NCI-H2171 (cell line): Measurements from ENCODE around the gene NDUFA8.

Source experiments
- DNase-seq: peaks from one replicate; lab custom pipeline; 2025; lab: John Stamatoyannopoulos, UW

NDUFA8 gene

DNA sequence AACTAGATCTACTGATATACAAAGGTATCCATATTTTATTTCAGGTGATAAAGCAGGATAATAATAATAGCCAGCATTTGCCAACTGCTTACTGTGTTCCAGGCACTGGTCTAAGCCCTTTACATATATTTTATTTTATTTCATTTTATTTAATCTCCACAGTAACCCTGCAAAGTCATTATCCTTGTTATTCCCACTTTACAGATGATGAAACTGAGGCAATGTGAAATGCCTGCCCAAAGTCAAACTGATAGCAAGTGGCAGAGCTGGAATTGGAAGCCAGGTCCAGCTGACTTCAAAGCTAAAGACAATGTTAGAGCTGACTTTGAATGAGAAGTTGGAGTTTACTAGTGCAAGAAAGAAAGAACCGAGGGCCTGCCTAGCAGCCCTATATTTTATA, 25.0 kb upstream of the NDUFA8 start:
- no peak for DNase-seq

DNA sequence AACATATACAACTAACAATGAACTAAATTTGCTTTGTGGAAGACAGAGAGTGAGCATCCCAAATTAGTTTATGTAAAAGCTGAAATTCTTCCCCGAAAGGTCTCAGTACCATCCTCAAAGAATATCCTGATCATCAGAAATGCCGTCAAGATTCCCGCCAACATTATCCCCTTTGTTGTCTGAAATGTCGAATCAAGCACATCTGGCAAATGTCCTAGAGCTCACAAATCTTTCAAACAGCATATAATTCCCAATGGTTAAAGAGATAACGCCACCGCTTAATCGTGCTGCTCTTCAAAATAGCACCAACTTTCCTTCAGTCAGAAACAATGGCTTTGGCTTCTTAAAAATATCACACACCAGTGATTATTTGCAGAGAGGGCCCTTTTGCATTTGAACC, 23.9 kb upstream of the NDUFA8 start:
- no peak for DNase-seq

GRCh38 chr9:122180633-122181032, 21.1 kb upstream of the NDUFA8 start:
- no peak for DNase-seq

GRCh38 chr9:122179690-122180074, 20.1 kb upstream of the NDUFA8 start:
- DNase-seq = no peak

- no peak for DNase-seq
Observed at GRCh38 chr9:122179054-122179689, 19.6 kb upstream of the NDUFA8 start.

DNA sequence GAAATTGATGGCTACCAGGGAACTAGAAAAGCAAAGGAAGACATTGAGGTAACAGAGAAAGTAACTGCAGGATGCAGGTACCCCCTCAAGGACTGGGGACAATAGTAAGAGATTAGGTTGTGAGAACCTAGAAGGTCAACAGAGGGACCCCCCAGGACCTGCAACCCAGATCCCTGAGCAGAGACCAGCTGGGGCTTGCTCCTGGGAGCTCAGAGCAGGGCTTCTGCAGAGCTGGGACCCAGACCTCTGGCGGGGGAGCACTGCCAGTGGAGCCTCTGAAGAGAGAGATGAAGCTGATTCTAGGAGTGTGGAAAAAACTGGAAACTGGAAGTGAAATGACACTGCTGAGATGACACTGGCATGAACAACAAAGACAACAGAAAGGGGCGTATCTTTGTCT, 17.3 kb upstream of the NDUFA8 start:
- DNase-seq = no peak

DNA sequence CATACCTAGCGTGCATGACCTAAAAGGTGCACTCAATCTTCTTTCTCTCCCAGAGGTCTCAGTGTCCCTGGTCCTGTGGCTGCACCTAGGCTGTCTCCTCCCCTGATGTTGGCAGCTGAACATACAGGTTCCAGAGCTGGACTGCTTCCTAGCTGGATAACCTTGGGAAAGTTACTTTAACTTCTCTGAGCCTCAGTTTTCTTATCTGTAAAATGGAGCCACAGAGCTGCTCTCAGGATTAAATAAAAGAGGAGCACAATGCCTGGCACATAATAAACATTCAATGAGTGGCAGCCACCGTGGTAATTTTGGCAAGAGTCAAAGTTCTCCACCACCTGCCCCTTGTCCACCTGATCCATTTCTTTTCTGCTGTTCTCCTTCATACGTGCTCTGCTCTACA, 14.1 kb upstream of the NDUFA8 start:
- no peak for DNase-seq

- DNase-seq = no peak
Observed at GRCh38 chr9:122172131-122172530, 12.6 kb upstream of the NDUFA8 start.

GRCh38 chr9:122168356-122168755, 8.8 kb upstream of the NDUFA8 start:
- no peak for DNase-seq

DNA sequence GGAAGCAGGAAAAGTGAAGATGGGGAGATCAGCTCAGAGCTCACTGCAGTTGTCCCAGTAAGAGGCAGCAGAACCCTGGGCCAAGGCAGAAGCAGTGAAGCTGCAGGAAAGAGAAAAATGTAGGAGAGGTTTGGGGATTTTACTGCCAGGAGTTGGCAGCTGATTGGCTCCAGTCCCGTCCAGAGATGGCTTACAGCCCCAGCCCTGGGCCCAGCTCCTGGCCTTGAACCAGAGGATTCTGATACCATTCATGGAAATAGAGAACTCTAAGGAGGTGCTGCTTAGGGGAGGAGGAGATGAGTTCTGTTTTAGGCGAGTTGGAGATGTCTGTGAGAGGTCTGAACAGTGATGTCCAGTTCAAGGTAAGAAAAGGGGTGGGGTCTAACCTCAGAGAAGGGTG, 4.7 kb upstream of the NDUFA8 start:
- DNase-seq = no peak

GRCh38 chr9:122162415-122162814, 2.8 kb upstream of the NDUFA8 start:
- no peak for DNase-seq

GRCh38 chr9:122159925-122160246, 307 bp upstream of the NDUFA8 start:
- no peak for DNase-seq

DNA sequence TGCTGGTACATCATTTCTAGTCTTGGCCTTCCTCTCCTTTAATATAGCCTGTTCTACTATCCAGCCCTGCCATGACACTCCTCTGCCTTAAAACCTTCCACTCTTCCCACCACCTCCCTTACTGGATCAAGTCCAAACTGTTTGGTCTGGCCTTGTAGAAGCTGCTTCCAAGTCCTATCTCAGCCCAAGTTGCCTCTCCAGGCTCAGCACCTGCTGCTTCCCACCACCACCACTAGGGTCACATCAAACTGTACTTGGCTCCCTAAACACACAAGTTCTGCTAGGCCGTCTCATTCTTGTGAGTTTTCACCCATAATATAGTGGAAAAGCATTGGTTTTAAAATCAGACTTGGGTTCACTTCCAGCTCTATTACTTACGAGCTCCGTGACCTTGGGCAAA, 1.4 kb downstream of the NDUFA8 start:
- DNase-seq = no peak

- DNase-seq = no peak
Observed at GRCh38 chr9:122155796-122156195, 3.8 kb downstream of the NDUFA8 start.

GRCh38 chr9:122151267-122151828, 8.2 kb downstream of the NDUFA8 start:
- no peak for DNase-seq

DNA sequence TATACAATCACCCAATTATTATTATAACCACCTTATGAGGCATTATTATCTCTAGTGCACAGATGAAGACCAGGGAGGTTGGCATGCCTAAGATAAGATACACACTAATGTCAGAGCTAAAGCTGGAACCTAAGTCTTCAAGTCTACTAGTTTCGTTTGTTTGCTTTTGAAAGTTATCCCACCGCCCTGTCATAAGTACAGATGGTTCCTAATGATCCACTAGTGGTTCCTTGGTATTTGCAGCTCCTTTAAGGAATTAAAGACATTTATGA, 14.1 kb downstream of the NDUFA8 start:
- no peak for DNase-seq

- DNase-seq = no peak
Observed at GRCh38 chr9:122144836-122145591, 14.6 kb downstream of the NDUFA8 start.

GRCh38 chr9:122143876-122144405, 15.6 kb downstream of the NDUFA8 start:
- no peak for DNase-seq

DNA sequence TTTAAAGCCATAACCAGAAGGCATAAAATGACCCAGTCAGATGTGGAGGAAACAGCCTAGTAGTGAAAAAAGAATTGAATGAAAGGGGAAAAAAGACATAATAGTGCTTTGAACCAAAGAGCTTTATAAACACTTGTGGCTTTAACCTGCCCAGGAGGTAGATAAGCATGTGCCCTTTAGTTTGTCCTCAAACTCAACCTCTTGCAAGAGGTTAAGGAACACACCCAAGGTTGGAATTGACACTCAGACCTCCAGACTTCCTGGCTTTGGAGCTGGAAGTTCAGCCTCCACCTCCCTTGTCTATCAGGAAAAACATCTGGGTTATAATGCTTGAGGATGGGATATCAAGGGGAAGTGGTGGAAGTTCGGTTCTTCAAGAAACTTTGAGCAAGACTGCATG, 16.3 kb downstream of the NDUFA8 start:
- no peak for DNase-seq

- no peak for DNase-seq
Observed at GRCh38 chr9:122141671-122142070, 17.9 kb downstream of the NDUFA8 start.

- DNase-seq = no peak
Observed at GRCh38 chr9:122140368-122141193, 19.0 kb downstream of the NDUFA8 start.

GRCh38 chr9:122138560-122139268, 20.9 kb downstream of the NDUFA8 start:
- no peak for DNase-seq
